HG03378 (cell line): ENCODE results near the gene PLCXD3.

Experiments used
- ATAC-seq: cut with Tn5 transposase; IDR thresholded peaks from one replicate; pipeline ENCODE4 v1.9.1; 2021; ENCODE audit warnings: mild to moderate bottlenecking, moderate library complexity; ENCODE audit not compliant: unreplicated experiment

PLCXD3 gene, protein sequence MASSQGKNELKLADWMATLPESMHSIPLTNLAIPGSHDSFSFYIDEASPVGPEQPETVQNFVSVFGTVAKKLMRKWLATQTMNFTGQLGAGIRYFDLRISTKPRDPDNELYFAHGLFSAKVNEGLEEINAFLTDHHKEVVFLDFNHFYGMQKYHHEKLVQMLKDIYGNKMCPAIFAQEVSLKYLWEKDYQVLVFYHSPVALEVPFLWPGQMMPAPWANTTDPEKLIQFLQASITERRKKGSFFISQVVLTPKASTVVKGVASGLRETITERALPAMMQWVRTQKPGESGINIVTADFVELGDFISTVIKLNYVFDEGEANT

DNA sequence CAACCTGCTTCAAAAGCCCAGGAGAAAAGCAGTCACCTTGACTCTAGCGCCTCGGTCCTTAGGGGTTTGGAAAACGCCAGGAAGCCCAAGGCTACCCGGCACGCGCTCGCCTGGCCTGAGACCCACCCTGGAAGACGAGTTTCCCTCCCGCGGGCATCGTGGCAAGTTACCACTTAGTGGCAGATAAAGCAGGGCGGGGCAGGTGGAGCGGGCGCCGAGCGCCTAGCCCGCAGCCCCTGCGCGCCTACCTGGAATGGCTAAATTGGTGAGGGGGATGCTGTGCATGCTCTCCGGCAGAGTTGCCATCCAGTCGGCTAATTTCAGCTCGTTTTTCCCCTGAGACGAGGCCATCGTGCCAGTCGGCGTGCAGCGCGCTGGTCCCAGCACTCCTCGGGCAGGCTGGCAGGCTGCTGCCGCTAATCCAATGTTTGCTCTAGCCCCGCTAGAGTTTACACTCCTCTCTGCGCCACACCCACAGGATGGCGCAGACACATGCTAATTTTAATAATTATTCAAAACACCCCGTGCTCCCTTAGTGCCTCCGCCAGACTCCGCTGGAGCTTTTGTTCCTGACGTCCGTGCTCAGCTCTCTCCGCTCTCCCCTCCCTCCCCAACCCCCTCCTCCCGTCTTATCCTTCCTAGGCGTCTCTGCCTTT lies at the start of gene PLCXD3:
PLCXD3 (minus strand) TSS at position 426 of the 656 bp plus-strand sequence; CDS start at position 351, 75 bp downstream.
- ATAC-seq: no peak

DNA sequence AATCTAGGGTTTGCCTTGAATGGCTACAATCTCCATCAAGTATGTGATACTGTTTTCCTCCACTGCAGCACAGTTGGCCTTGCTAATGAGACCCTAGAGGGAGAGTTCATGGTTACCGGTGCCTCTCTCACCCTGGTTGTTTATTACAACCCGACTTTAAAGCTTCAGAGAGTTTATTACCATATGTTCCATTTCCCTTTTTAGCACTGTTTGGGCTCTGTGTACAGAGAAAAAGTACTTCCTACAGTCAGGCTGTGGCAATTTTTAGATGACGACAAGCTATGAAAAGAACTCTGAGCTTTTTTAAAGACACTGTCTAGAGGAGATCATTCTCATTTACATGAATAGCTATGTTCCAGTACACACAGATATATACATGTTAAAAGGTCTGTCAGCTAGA lies 48.8 kb upstream of the PLCXD3 start:
- ATAC-seq: no peak

DNA sequence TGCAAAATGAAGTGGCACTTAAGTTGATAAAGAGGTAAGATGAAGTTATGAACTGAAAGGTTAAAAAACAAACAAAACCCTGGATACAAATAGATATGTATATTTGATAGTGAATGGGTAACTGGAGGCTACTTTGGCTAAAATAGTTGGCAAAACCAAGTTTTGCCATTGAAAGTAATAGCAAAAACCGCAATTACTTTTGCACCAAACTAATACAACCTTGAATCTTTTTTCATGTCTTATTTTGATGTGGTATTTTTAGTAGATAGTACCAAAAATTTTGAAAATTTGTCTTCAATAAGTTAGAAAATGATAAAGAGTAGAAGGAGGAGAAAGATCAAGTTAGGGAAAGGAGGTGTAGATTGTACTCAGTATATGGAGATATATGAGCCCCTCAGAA lies 47.9 kb upstream of the PLCXD3 start:
- no peak for ATAC-seq

DNA sequence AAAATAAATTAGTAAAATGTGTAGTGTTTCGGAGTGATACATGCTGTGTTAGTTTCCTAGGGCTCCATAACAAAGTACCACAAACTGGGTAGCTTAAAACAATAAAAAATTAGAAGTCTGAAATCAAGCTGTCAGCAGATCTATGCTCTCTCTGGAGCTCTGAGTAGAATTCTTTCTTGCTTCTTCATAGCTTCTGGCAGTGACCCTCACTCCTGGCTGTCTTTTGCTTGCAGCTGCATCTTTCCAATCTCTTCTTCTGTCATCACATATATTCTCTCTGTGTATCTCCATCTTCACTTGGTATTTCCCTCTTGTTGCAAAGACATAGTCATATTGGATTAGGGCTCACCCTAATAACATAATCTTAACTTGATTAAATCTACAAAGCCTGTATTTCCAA lies 37.6 kb upstream of the PLCXD3 start:
- no peak for ATAC-seq

DNA sequence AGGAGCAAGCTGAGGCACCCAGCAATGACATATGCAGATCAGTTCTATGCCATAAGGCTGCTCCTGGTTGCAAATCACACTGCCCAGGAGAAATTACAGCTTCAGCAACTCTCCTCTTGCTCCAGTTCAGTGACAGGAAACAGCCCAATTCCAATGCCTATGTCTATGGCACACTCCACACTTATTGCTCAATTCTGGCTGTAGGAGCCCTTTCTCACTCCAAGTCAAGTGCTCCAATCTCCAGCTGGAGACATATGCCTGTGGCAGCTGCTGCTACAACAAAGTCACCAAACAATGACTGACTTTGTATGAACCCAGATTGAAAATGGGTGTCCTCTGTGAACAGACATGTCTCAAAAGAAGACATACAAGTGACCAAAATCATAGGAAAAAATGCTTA lies 31.8 kb upstream of the PLCXD3 start:
- ATAC-seq: no peak

DNA sequence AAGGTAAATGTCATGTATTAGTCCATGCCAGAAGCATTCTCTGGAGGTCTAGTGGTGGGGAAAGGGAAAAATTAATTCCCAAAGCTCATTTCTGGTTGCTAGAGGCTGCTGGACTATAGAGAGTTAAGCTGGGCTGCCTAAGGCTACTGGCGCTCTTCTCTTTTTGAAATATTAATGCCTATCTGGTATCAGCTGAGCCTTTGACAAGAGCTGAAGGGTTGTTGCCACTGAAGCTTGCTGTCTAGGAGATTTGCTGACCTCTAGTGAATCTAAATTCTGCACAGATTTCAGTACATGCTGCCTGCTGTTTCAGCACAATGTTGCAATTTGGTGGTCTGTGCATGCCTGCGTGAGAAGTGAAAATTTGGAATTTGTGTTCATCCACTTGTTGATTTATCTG lies 29.1 kb upstream of the PLCXD3 start:
- ATAC-seq: no peak

DNA sequence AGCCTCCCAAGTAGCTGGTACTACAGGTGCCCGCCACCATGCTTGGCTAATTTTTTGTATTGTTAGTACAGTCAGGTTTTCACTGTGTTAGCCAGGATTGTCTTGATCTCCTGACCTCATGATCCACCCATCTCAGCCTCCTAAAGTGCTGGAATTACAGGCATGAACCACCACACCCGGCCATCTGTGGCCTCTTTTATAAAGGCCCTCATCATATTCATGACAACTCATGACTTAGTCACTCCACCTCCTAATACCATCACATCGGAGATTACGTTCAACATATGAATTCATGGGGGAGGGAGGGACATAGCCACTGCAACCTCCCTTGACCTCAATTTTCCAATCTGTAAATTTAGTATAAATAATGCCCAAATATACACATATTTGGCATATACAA lies 27.2 kb upstream of the PLCXD3 start:
- no peak for ATAC-seq

- ATAC-seq: no peak
Measured at GRCh38 chr5:41532485-41532884, 22.1 kb upstream of the PLCXD3 start.

DNA sequence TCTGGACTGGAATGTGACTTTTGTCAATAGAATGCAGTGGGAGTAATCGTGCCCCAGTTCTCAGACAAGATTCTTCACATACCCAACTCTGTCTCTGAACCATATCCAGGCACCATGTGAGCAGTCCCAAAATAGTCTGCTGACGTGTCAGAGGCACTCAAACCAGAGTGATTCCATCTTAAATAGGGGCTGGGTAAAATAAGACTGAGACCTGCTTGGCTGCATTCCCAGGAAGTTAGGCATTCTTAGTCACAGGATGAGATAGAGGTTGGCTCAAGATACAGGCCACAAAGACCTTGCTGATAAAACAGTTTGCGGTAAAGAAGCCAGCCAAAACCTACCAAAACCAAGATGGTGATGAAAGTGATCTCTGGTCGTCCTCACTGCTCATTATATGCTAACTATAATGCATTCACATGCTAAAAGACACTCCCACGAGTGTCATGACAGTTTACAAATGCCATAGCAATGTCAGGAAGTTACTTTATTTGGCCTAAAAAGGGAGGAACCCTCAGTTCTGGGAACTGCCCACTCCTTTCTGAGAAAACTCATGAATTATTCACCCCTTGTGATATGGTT lies 16.9 kb upstream of the PLCXD3 start:
- no peak for ATAC-seq

DNA sequence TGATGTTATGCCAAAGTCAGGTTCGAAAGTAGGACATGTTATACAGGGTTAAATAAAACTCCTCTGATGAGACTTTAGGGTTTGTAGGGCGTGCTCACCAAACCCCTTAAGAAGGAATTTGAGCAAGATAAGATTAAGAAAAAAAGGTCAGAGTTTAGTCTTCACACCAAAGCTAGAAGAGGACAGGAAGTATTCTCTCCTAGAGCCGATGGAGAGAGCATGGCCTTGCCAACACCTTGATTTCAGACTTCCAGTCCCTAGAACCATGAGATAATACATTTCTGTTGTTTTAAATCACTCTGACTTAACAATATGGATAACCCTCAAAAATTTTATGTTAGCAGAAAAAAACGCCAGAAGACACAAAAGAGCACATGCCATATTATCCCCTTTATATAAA lies 16.3 kb upstream of the PLCXD3 start:
- ATAC-seq: no peak

- no peak for ATAC-seq
Measured at GRCh38 chr5:41524174-41524573, 13.8 kb upstream of the PLCXD3 start.

DNA sequence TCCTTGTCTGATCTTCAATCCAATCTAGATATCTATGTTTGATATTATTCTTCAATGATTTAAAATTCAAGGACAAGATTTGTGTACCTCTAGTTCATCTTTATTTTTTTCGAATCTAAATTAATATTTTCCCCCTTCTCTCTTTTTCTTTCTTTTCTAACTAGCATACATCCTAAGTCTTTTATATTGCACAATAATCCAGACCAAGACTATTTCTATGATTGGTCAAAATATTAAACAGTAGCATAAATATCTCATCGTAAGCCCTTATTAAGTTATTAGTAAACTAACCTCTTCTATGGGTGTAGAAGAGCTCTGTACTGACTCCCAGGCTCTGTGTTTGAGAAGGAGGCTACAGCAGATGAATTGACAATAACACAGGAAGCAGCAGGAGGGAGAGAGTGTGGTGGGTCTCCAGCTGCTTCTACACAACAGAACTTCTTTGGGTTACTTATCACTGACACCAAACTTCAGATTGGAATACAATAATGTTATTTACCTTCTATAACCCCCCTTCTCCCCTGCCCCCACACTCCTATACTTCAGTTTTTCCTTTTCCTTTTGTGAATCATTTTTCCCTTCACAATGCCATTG lies 11.9 kb upstream of the PLCXD3 start:
- no peak for ATAC-seq

DNA sequence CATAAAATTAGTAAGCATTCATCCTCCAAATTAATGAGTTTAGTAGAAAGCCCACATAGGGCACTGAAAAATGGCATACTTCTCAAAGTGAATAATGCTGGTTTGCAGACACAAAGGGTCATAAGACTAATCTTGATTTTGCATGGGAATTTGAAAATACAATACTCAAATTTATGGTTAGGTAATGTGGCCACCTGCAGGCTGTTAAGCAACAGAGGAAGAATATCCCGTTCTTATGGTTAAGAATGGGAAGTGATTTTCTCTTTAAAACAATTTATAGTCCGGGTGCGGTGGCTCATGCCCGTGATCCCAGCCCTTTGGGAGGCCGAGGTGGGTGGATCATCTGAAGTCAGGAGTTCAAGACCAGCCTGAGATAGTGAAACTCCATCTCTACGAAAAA lies 9.4 kb upstream of the PLCXD3 start:
- no peak for ATAC-seq

DNA sequence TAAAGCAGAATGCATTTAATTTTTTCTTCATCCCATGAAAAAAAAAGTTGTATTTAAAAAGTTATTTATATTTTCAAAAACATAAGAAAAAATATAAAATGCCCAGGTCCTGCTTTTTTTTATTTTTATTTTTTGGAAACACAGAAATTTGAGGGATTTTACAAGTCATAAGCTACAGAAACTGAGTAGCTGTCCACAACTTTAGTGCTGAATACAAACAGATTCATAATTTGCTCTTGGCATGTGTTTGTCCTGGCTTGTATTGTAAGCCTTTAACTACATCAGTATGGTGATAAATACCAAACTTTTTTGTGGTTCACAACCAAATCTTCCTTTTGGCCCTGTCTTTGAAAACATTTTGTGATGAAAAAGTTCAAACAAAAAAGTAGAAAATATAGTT lies 7.5 kb upstream of the PLCXD3 start:
- no peak for ATAC-seq

GRCh38 chr5:41511241-41511640 lies 840 bp upstream of the PLCXD3 start:
- ATAC-seq: no peak

DNA sequence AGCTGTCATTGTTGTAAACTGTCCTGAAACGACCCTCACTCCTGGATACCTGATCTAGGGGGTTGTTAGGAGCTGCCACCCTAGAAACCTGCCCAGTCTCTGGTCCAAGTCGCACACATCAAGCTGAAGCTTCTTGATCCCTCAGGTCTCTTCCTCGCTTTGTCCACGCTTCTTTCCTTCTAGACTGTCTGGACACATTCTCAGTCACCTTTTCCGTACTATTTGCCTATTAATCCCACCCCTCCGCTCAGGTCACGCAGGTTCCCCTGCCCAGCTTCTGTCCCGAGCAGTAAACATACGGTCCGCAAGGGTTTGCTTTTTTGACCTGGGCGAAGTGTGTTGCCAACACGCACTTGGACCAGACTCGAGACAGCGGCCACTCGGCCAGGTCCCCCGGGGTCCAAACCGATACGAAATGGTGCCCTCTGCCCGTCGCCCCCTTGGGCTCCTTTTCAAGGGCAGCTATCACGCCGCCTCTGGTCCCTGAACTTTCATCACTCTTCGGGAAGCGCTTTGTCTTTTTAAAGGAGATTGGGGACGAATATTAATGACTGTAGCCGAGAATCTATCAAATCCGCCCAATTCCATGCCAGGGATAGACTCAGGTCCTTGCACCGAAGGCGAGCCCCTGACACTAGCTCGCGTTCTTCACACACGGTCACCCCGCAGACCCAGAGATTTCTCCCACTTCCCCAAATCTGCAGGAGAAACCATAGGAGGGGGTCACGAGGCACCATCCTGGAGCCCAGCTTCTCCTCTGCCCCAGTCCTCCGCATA lies 814 bp downstream of the PLCXD3 start:
- no peak for ATAC-seq

DNA sequence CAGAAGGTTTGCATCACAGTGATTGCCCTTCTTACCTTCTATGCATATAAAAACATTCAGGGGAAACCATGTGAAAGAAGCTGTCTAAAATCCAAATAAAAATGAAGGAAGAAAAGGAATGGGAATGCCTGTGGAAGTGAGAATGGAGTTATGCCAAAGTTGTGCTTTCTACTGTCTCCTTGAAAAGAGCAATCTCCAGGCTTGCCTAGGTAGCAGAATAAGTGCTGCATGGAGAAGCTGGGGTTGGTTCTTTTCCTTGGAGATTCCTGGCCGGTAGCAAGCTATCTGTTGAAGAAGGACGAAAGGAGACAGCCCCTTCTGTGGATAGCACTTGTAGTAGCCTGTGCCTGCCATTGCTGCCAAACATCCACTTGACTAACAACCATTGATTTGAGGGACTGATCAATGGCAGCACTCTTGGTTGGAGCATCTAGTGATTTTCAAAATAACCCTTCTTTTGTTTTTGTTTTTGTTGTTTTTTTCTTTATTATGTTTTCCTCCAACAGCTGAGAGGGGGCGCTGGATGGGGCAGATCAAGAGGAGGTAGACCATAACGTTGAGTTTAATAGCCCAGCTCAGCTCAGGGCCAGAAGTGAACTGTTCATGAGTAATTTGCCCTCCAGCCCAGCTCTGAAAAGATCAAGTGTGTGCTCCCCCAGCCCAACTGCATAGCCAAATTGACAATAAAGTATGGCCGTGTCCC lies 1.6 kb downstream of the PLCXD3 start:
- ATAC-seq: no peak

- no peak for ATAC-seq
Measured at GRCh38 chr5:41508186-41508585, 2.2 kb downstream of the PLCXD3 start.

- no peak for ATAC-seq
Measured at GRCh38 chr5:41507501-41507900, 2.9 kb downstream of the PLCXD3 start.

DNA sequence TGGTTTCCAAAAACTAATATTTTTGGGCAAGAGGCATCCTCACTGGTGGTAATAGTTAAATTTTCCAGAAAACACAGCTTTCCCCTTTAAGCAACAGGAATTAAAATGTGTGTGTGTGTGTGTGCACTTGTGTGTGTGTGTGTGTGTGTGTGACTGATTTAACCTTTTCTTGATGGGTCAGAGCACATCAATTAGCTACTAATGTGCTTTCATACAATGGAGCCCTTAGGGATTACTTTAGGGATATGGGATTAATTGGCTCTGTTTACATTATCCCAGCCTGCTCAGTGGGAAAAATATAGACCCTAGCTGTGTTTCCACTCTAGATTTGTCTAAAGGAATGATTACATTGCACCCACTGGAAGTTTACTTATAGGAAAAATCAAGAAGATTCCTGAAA lies 6.5 kb downstream of the PLCXD3 start:
- ATAC-seq: no peak

- ATAC-seq: no peak
Measured at GRCh38 chr5:41503310-41503709, 7.1 kb downstream of the PLCXD3 start.
